HG03520 (cell line): ENCODE measurements around the gene ARHGEF12.

Source experiments
- ATAC-seq: cut with Tn5 transposase; IDR thresholded peaks from one replicate; pipeline ENCODE4 v1.9.1; 2021; ENCODE audit warnings: mild to moderate bottlenecking, moderate library complexity; ENCODE audit not compliant: unreplicated experiment

The ARHGEF12 gene

DNA sequence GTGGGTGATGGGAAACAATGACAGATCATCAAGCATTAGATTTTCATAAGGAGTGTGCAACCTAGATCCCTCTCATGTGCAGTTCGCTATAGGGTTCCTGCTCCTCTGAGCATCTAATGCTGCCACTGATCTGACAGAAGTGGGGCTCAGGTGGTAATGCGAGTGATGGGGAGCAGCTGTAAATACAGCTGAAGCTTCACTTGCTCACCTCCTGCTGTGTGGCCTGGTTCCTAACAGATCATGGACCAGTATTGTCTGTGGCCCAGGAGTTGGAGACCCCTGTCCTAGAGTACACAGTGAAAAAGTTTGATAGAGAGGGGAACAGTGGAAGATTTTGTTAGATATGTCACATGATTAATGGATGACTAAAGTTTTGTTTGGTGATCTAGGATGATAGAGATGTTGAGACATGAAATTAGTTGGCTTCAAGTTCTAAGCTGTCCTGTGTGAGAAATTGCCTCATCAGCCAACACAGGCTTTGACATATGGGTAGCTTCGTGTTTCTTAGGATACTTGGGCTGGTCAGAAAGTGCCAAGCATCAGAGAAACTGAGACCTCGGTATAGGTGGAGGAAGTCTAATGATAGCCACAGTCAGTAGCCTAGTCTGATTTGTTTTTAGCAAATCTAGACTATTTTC is 47.4 kb downstream of the ARHGEF12 start:
- no peak for ATAC-seq

DNA sequence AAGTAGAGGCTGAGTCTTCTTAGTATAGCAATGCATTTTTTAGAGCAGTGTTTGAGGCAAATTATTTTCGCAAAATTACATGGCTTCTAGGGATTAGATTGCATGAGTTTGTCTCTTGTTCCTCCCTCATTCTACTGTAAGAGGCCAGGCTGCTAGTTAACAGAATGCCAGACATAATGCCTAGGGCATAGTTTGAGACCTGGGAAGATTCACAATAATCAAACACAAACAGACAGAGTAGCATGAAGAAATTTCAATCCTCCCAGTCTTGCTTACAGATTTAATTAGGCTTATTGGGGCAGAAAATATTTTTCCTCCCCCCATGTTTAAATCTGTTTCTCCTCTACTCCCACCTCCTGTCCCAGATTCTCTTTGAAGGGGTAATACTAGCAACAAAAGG is 48.3 kb downstream of the ARHGEF12 start:
- ATAC-seq = no peak

DNA sequence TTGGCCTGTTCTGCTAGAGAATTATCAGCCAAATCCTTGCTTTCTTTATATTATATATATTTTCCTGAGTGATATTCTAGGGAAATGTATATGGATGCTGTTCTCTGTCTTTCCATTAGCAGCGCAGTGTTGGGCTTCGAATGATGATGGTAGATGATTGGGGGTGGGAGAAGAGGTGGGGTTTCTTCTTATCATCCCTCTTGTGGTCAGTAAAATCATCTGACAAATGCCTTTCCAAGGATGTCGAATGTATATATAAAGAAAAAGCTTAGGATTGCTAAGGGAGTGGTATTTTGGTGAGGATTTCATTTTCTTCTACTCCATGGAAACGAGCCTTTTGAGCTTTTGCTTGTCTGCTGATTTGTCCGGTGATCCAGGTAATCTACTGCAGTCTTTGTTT is 48.9 kb downstream of the ARHGEF12 start:
- no peak for ATAC-seq

DNA sequence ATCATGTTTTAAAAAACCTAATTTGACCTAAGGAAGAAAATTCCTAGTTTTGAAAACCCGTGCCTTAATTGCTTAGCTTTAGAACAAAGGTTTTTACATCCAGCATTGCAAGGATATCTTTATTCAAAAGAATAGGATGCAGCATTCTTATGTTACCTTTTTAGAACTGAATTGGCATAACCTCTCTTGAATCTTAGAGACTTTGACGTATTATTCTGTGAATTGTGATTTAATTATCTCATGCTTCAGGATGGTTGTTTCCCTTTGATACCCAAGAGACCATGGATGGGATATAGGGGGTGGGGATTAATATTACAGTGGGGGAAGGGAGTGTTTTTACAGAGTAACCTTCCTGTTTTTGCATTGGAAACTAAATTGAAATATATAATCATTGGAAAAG is 49.4 kb downstream of the ARHGEF12 start:
- no peak for ATAC-seq

DNA sequence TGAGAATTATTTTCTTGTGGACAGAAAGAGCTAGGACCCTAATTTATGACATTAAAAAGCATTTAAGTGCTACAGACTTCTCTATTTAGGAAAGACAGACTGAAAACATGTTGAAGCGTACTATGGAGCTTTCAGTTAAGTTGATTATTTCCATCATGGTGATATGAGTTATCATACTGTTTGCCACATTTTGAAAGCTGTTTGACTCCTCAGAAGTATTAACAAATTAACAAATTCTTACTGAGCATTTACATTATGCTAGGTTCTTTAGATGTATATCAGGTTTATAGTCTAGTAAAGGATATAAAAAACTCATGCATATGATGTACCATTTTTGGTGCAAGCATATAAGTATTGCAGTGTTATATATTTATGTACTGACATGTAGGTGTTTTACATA is 50.1 kb downstream of the ARHGEF12 start:
- no peak for ATAC-seq

DNA sequence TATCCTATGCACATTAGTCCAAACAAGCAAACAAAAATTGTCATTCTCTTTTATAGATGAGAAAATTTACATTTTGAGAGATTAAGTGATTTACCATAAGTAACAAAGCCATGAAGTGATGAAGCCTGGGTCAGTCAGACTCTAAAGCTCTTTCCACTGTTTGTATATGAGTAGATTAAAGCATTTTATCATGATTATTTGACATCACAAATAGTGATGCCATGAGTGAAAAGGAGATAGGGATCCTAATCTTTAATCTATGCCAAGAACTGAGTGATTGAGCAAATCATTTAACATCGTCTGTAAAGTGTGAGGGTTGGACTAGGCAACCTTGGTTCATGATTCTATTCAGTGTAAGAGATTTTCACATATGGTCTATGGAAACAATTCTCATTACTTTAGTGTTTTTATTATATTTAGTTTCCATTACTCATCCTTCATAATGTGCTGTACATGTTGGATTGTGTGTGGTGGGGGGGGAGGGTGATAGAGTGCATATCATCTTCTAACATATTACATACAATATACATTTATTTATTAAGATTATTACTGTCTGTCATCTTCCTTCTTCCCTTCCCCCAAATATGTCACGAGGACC is 50.7 kb downstream of the ARHGEF12 start:
- no peak for ATAC-seq

DNA sequence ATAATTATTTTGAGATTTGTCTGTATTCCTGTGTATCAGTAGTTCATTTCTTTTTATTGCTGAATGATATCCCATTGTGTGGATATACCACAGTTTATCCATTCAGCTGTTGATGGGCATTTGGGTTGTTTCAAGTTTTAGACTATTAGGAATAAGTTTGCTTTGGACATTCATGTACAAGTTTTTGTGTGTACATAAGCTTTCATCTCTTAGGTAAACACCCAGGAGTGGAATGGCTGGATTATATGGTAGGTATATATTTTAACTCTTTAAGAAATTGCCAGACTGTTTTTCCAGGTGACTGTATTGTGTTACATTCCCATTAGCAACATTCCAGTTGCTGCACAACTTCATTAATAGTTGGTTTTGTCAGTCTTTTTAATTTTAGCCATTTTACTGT is 52.0 kb downstream of the ARHGEF12 start:
- no peak for ATAC-seq

DNA sequence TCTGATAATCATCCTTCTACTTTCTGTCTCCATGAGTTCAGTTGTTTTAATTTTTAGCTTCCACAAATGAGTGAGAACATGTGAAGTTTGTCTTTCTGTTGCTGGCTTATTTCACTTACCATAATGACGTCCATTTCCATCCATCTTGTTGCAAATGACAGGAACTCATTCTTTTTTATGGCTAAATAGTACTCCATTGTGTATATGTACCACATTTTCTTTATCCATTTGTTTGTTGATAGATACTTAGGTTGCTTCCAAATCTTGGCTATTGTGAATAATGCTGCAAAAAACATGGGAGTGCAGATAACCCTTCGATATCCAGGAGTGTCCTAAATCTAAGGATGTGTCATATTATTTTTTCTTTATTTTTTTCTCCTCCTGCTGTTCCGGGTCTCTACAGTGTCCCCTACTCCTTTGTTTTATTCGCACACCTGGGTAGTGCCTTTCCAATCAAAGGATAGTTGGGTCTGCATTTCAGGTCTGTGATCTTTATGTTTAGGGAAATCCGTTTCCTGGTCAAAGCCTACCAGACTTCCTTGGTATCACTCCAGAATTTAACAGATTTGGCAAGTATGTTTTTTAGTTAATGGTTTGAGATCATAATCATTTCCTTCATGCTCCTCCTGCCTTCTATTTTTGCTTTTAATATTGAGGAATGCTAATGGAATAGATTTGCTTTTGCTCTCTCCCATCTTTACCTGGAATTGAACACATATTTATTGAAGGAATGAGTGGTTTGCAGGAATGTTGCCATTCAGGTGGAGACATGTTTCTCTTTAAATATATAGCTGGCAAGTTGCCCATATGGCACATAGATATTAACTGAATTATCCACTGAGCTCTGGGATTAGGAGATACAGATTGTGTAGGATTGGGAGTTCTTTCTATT is 53.7 kb downstream of the ARHGEF12 start:
- ATAC-seq = no peak

DNA sequence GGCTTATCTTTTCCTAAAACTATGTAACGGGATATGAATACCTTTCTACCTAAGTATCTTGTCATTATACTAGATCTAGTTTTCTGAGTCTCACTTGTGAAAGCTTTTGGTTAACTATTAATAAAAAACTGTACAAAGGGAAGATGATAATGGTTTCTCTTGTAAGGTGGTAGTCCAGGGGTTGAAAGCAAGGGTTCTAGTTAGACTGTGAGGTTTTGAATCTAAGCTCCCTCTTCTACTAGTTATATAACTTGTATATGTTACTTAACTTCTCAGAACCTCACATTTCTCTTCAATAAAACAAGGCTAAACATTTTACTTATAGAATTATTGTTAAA is 54.3 kb downstream of the ARHGEF12 start:
- no peak for ATAC-seq

DNA sequence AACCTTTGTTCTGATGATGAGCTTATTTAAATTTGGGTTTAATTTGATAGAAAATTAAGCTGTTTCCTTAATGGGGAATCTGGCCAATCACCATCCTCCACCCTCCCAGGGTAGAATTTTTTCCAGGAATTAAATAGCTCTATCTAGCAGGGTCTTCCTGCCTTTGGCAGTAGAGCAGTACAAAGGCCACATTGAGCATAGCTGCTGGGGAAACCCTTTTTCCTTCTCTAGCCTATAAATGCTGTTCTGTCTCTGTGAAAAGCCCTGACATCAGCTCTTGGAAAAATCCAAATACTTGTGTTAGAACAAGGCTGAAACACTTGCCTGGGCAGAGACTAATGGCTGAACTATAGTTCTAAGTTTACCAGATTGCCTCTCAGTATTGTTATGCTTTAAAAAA is 55.1 kb downstream of the ARHGEF12 start:
- no peak for ATAC-seq

DNA sequence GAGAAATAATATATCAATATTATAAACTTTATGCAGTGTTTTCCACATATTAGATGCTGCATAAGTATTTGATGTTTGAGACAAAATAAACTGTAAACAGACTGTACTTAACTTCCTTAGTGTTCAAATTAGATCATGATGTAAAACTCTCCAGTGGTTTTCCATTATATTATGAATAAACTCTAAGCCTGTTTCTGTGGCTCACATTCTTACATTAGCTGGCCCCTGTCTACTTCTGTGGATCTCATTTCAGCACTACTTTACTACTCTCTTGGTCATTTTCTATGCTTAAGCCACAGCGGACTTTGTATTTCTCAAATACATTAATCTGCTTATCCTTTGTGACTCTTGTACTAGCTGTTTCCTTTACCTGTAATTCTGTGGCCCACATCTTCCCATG is 55.6 kb downstream of the ARHGEF12 start:
- no peak for ATAC-seq

DNA sequence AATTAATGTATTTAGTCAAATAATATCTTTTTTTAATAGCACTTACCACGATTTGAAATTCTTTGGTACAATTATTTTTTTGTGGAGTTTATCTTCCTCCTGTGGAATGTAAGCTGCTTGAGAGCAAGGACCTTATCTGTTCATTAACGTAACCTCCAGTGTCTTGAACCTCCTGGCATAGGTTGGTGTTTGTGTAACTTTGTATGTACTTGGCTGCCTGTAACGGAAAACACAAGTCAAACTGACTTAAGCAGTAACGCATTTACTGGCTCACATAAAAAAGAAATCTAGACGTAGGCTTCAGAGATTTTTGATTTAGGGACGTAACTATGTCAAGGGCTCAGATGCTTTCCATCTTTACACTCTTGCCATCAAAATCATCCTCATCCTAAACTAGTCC is 56.1 kb downstream of the ARHGEF12 start:
- no peak for ATAC-seq

DNA sequence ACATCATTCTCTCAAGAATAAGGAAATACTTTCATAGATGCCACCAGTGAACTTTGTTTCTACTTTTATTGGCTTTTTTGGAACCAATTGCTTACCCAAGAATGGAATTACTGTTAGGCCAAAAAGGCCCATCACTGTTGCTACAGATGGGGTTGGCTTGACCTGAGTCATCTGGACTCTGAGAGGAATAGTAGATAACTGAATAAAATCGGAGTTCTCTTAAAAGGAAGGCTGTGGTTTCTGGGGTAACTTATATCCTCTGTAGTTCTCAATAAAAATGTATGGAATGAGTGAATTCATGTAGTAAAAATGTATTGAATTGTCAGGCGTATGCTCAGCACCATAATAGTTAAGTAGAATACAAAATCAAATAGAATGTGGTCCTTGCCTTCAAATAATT is 56.6 kb downstream of the ARHGEF12 start:
- no peak for ATAC-seq

DNA sequence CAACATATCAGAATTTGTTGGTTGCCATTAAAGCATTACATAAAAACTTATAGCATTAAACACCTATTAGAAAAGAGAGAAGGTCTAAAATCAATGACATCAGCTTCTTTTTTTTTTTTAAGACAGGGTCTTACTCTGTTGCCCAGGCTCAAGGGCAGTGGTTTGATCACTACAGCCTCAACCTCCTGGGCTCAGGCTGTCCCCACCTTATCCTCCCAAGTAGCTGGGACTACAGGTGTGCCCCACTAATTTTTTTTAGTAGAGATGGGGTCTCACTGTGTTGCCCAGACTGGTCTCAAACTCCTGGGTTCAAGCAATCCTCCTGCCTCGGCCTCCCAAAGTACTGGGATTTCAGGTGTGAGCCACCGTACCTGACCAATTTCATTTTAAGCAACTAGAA is 57.9 kb downstream of the ARHGEF12 start:
- ATAC-seq = no peak

DNA sequence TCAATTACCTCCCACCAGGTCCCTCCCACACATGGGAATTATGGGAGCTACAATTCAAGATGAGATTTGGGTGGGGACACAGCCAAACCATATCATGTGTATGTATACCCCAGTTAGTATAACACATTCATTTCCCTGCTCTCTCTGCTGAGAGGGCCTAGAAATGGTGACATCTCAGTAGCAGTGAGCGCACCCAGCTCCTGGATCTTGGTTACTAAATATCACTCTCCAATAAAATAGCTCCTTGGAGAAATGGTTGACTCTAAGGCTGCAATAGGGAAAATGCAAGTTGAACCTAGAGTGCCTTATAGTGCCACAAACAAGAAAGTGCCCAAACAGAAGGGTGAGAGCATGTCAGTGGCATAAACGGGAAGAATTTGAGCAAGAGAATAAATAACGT is 59.6 kb downstream of the ARHGEF12 start:
- ATAC-seq = no peak

DNA sequence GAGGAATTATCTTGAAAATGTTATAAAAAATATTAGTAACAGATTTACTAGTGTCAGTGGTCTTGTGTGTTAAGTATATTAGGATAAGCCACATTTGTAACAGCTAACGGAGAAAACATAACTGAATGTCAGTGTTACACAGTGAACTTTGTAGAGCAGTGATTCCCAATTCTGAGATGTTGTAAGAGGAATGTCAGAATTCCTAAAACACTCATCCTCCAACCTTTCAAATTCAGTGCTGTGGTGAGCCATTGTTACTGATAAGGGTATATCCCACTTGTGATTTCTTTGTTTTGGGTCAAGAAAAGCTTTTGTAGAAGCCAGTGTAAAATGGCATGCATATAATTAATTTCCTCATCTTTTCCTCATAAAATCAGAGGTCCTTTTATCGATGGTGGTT is 61.9 kb downstream of the ARHGEF12 start:
- no peak for ATAC-seq

DNA sequence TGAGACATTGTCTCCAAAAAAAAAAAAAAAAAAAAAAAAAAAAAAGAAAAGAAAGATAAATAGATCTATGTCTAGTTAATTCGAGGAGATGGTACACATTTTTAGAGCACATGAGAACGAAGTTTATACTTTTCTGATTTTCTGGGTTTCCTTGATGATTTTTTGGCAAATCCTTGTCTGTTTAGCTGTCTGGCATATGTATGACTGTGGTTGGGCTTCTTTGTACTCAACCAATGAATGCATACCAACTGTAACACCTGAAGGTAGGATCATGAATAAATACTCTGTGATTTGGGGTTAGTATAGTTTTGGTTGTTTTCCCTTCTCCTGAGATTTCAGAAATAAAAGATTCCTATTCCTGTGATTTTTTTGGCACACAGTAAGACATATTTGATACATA is 63.1 kb downstream of the ARHGEF12 start:
- no peak for ATAC-seq

DNA sequence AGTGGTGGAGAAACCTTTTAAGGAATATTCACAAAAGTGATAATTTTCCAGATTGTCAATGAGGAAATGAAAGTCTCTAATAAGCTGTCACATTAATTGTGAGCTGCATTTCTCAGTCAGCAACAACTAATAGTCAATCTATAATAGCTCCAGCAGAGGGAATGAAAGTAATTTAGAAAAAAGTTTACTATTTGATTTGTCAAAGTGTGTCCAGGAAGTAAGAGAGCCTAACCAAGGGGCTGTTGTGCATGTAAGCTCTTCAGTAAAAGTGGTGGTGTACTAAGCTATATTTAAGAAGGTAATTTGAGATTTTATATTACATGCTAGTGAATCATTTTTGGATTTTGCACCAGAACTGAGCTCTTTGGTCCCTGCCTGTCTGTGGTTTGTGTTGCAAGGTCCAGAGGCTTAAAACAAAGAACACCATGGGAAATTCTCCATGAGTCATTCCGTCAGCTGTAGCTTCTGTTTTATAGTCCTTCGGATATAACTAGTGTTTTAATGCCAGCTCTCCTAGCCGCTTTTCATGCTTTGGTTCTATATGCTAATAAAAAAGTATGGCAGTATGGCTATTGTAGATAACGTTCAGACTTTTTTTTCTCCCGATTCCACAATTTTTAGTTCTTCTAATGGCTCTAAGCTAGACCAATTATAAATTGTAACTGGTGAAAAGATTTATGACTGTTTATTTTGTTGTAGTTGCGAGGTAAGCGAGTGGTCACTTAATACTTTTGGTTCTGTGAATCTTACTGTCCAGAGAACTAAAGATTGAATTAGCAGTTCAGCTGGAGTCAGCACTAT is 64.6 kb downstream of the ARHGEF12 start:
- no peak for ATAC-seq

DNA sequence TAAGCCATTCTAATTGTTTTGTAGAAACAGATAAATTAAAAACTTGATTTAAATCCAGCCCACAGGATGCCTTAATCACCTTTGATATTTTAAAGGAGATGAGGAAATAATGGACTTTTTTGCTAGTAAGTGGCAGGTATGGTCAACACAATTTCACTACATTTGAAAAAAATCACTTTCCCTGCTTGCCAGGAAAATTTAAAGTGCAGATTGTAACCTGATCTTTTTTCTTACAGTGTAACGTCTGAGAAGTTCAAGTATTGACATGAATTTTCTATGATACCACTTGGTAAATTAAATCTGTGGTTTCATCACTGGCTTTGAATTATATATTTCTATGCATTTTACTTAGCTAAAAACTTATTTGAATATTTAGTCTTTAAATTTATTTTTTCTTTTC is 65.3 kb downstream of the ARHGEF12 start:
- ATAC-seq = no peak

DNA sequence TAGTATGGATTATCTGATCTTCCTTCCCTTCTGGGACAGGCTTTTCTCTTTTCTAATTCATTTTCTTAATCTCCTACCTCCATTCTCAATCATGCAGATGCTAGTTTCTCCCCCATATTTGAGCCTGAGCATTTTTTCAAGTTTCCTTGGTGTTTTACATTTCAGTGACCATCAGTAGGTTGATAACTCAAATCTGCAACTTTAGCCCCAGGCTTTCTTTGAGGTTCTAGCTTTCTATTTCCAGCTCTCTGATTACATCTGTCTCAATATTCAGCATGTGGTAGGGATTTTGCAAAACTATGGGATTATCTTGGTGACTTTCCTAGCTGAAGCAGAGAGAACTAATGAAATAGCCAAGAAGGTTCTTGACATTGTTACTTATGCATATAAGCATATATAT is 67.8 kb downstream of the ARHGEF12 start:
- no peak for ATAC-seq

DNA sequence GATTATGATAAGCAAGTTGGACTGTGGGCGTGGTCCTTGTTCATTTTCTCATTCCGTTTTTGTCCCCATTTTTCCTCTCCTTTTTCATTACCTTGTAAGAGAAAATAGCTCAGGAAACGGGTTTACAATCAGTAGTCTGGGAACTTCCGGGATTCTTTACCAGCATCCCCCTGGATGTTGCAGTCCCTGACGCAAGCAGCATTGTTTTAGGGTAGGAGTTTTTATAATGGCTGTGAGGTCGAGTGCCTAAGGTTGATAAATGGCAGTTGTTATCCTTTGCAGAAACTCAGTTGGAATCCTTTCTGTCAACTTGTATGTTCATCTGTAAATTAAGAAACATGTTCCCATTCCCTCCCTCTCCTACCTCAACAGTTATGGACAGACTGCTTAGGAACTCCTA is 68.3 kb downstream of the ARHGEF12 start:
- no peak for ATAC-seq

DNA sequence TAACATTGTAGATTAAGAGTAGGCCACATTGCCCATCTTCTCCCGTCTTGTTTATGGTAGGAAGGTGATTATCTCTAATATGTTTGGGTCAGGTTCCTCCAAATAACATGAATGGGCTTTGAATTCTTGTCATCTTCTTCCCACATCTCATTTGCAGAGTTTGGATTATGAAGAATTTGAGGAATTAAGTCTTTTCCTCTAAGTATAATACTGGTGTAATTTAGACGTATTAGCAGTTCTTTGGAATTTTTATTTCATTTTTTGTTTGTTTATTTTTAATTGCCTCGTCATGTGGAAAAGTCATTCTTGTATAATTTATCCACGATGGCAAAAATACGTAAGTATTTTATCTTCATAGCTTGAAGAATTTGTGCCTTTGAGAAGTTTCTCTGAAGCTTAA is 73.4 kb downstream of the ARHGEF12 start:
- no peak for ATAC-seq
